SK-N-SH (cell line): Measurements from ENCODE around the gene STAB1. TPM values are rescaled to one million over a fixed set of nuclear protein-coding genes. Genes with fewer than 3 reads are reported as not detected.

Experiments used
- CTCF ChIA-PET: fragments of 300-600, 350-600 bp; formaldehyde crosslinking; extraction: SDS; loops from one replicate; lab custom pipeline; 2021; lab: Yijun Ruan, JAX
- POLR2A ChIA-PET: fragments of 350-600 bp; sonication (Branson Sonifier 250); formaldehyde crosslinking; extraction: SDS; loops from one replicate; lab custom pipeline; 2020; ENCODE audit warnings: antibody characterized with exemption, inconsistent platforms; lab: Yijun Ruan, JAX
- DNase-seq: peaks from one replicate; pipeline ENCODE4 v3.0.0; 2012
- H2AFZ ChIP-seq: fragments of 200-600 bp; sonication (generic); 2 replicates; pipeline ENCODE4 v1.8.1; 2016; ENCODE audit warnings: antibody characterized with exemption, mild to moderate bottlenecking, low read depth
- H3F3A ChIP-seq: fragments of 200-600 bp; sonication (generic); replicated peaks from 2 replicates; pipeline ENCODE3; 2016; ENCODE audit warnings: antibody characterized with exemption, mild to moderate bottlenecking; ENCODE audit not compliant: insufficient read depth
- H3K27ac ChIP-seq, 2 experiments: fragments of 200-500 bp in 1 of 2; fragments of 200-600 bp in 1 of 2; sonication (Bioruptor generic) in 1 of 2; sonication (generic), shearing (Covaris generic) in 1 of 2; 2 replicates each; pipeline versions ENCODE4 v1.5.1 to v1.6.1; 2014 to 2016; ENCODE audit warnings: low read depth in 2 of 2, inconsistent platforms in 1 of 2, low read length in 1 of 2, mild to moderate bottlenecking in 1 of 2, mixed read lengths in 1 of 2
- H3K27me3 ChIP-seq: fragments of 200-600 bp; sonication (generic), shearing (Covaris generic); 2 replicates; pipeline ENCODE4 v1.6.1; 2016; ENCODE audit warnings: mixed run types; ENCODE audit not compliant: insufficient read depth
- H3K36me3 ChIP-seq, 2 experiments: fragments of 200-500 bp in 1 of 2; fragments of 200-600 bp in 1 of 2; sonication (Bioruptor generic) in 1 of 2; sonication (generic) in 1 of 2; replicated peaks in 1 of 2; 2 replicates each; pipeline versions ENCODE3 to v1.5.1; 2014 to 2016; ENCODE audit warnings: low read length in 1 of 2, mild to moderate bottlenecking in 1 of 2; ENCODE audit not compliant: insufficient read depth in 2 of 2, control insufficient read depth in 1 of 2
- H3K4me1 ChIP-seq, 2 experiments: fragments of 200-500 bp in 1 of 2; fragments of 200-600 bp in 1 of 2; sonication (Bioruptor generic) in 1 of 2; sonication (generic), shearing (Covaris generic) in 1 of 2; 2 replicates each; pipeline versions ENCODE4 v1.5.1 to v1.6.1; 2014 to 2016; ENCODE audit warnings: low read depth in 1 of 2, low read length in 1 of 2, mixed run types in 1 of 2; ENCODE audit not compliant: insufficient read depth in 2 of 2, control insufficient read depth in 1 of 2
- H3K4me2 ChIP-seq: fragments of 200-600 bp; sonication (generic), shearing (Covaris generic); 2 replicates; pipeline ENCODE4 v1.6.1; 2017; ENCODE audit warnings: mixed run types
- H3K4me3 ChIP-seq, 2 experiments: fragments of 200-500 bp in 1 of 2; fragments of 200-600 bp in 1 of 2; sonication (Bioruptor generic) in 1 of 2; sonication (generic), shearing (Covaris generic) in 1 of 2; 2 replicates each; pipeline versions ENCODE4 v1.5.1 to v1.8.1; 2014 to 2016; ENCODE audit warnings: low read depth in 2 of 2, inconsistent platforms in 1 of 2, low read length in 1 of 2, mild to moderate bottlenecking in 1 of 2, mixed read lengths in 1 of 2, moderate library complexity in 1 of 2
- H3K79me2 ChIP-seq: fragments of 200-600 bp; sonication (generic); 2 replicates; pipeline ENCODE4 v1.8.1; 2017; ENCODE audit warnings: mild to moderate bottlenecking; ENCODE audit not compliant: insufficient read depth
- H3K9ac ChIP-seq: fragments of 200-600 bp; sonication (generic); 2 replicates; pipeline ENCODE4 v1.6.1; 2017; ENCODE audit warnings: mixed run types
- H3K9me2 ChIP-seq: fragments of 200-600 bp; sonication (generic); 2 replicates; pipeline ENCODE4 v1.6.1; 2017; ENCODE audit warnings: mixed run types
- H3K9me3 ChIP-seq: fragments of 200-600 bp; sonication (generic); 2 replicates; pipeline ENCODE4 v1.6.1; 2017; ENCODE audit warnings: mixed run types, mild to moderate bottlenecking, moderate library complexity
- H4K20me1 ChIP-seq: fragments of 200-600 bp; sonication (generic); 2 replicates; pipeline ENCODE4 v1.6.1; 2017; ENCODE audit warnings: mild to moderate bottlenecking, mixed run types; ENCODE audit not compliant: insufficient read depth
- CHD2 ChIP-seq: fragments of 150-350 bp; IDR thresholded peaks from 2 replicates; pipeline ENCODE4 v1.6.1; 2018; ENCODE audit warnings: low read length; ENCODE audit not compliant: partially characterized antibody
- CTCF ChIP-seq: fragments of 200-600 bp; sonication (generic); IDR thresholded peaks from 2 replicates; pipeline ENCODE4 v1.6.1; 2017; ENCODE audit warnings: antibody characterized with exemption, mild to moderate bottlenecking, moderate library complexity
- MAX ChIP-seq: IDR thresholded peaks from 2 replicates; pipeline ENCODE4 v1.4.0; 2012; ENCODE audit warnings: low read depth
- NRF1 ChIP-seq: IDR thresholded peaks from 2 replicates; pipeline ENCODE4 v1.6.1; 2012; ENCODE audit warnings: low read depth, mild to moderate bottlenecking, low read length
- PBX3 ChIP-seq: IDR thresholded peaks from 2 replicates; pipeline ENCODE4; 2012
- RAD21 ChIP-seq: IDR thresholded peaks from 2 replicates; pipeline ENCODE4 v1.6.1; 2012; ENCODE audit warnings: mild to moderate bottlenecking, low read length
- REST ChIP-seq: IDR thresholded peaks from 2 replicates; pipeline ENCODE4 v1.6.1; 2012; ENCODE audit warnings: mild to moderate bottlenecking, low read depth, low read length, moderate library complexity
- TCF12 ChIP-seq: IDR thresholded peaks from 2 replicates; pipeline ENCODE4 v1.4.0; 2012
- YY1 ChIP-seq: IDR thresholded peaks from 2 replicates; pipeline ENCODE4 v1.4.0; 2012; ENCODE audit warnings: low read depth, mild to moderate bottlenecking
- WGBS: methylation state at CpG from one replicate; pipeline ENCODE4 v1.1.6; 2017; ENCODE audit warnings: low lambda C conversion rate; 5-methylcytosine and 5-hydroxymethylcytosine counted together
- polyA plus RNA-seq, 3 experiments: library from polyadenylated mRNA; depleted of rRNA; stranded (reverse); fragments of >200 nt; gene quantifications; 2 replicates each; pipeline ENCODE4 v1.2.3, GENCODE V29; 2012

STAB1 gene
- polyA plus RNA-seq, 1 of the 3 experiments (the other 2 are of a cell fraction) = 0.05 TPM

- CTCF ChIA-PET = interaction anchor here (1.3 to 1.8 kb wide), 2 partner anchors 76 to 122 kb away, joined by 3 to 5 read pairs; no protein-coding TSS in a partner anchor
- no CpG with 5 or more reads among the region's 91 CpGs for WGBS
- peaks cover 79% of the 10 kb centered on the region for H3K79me2 ChIP-seq
- TF ChIP-seq RAD21 = peak; percentile 29; the same call in 1 of the 2 replicates
- peak; percentile 57 for TF ChIP-seq CHD2
- TF ChIP-seq PBX3 = peak; percentile 39; the same call in 1 of the 2 replicates
- peak; percentile 22; the same call in 1 of the 2 replicates for TF ChIP-seq CTCF
- TF ChIP-seq TCF12 = no peak
- TF ChIP-seq YY1 = peak; percentile 73
- TF ChIP-seq MAX = peak; percentile 51; the same call in 1 of the 2 replicates
- no peak for TF ChIP-seq NRF1
- peaks cover 19% of the 10 kb centered on the region for H3F3A ChIP-seq
- peaks cover 46% of the 10 kb centered on the region for H4K20me1 ChIP-seq
- peak; percentile 98 for DNase-seq
- H3K27me3 ChIP-seq = no peaks in the 10 kb centered on the region
- POLR2A ChIA-PET = interaction anchor here (1.0 kb wide), 1 partner anchor 9 kb away, joined by 4 read pairs; no protein-coding TSS in a partner anchor
- peaks cover 31 to 67% of the 10 kb centered on the region in 2 experiments for H3K4me1 ChIP-seq
- peak within 1 kb of the TSS; percentile 87 for H3K9ac ChIP-seq
- peak within 1 kb of the TSS; percentile 87 to 92 for H3K4me3 ChIP-seq
- H3K9me2 ChIP-seq = no peaks in the 10 kb centered on the region
- peak within 1 kb of the TSS; percentile 62 to 97 for H3K27ac ChIP-seq
- peak within 1 kb of the TSS; percentile 74; the same call in 1 of the 2 replicates for H2AFZ ChIP-seq
- H3K4me2 ChIP-seq = peak within 1 kb of the TSS; percentile 100
- no peaks in the 10 kb centered on the region for H3K9me3 ChIP-seq
- peaks cover 4 to 8% of the 10 kb centered on the region in 2 experiments for H3K36me3 ChIP-seq
Measured at GRCh38 chr3:52533623-52534280, 38.6 kb downstream of the STAB1 start, which contains the start of gene NT5DC2. NT5DC2 (minus strand) TSS chr3:52533857; CDS start chr3:52533737, 120 bp downstream.

GRCh38 chr3:52534281-52535183, 39.4 kb downstream of the STAB1 start:
- ChIA-PET CTCF (interaction anchor here (1.1 to 1.4 kb wide), 2 partner anchors 63 to 147 kb away, joined by 3 to 7 read pairs; no protein-coding TSS in a partner anchor), POLR2A (interaction anchor here (0.6 kb wide), 1 partner anchor 566 kb away, joined by 3 read pairs; no protein-coding TSS in a partner anchor)
- Histone ChIP-seq H2AFZ (peak overlapping the region; percentile 74; the same call in 1 of the 2 replicates), H3K27ac (peak overlapping the region; percentile 62 to 84; a peak in 3 of 4 replicates), H3K9ac (peak overlapping the region; percentile 84), H3F3A (peaks cover 23% of the 10 kb centered on the region), H3K27me3 (no peaks in the 10 kb centered on the region), H3K9me3 (no peaks in the 10 kb centered on the region), H3K79me2 (peaks cover 81% of the 10 kb centered on the region), H3K4me2 (peak overlapping the region; percentile 94), H3K9me2 (no peaks in the 10 kb centered on the region), H4K20me1 (peaks cover 52% of the 10 kb centered on the region), H3K4me1 (peaks cover 31 to 66% of the 10 kb centered on the region in 2 experiments), H3K36me3 (peaks cover 0 to 5% of the 10 kb centered on the region in 2 experiments), H3K4me3 (peak overlapping the region; percentile 53 to 71)
- peak; percentile 20 for DNase-seq
- TF ChIP-seq REST = no peak
- TF ChIP-seq MAX = 0 out of 2 replicates have a peak, but pooled peaks have one; percentile 22
- WGBS = 63% methylated on average over 34 of the region's 57 CpGs
